Measurements from ENCODE around the gene SLC19A1.

The SLC19A1 gene

GRCh38 chr21:45557616-45558043 lies 15.4 kb upstream of the SLC19A1 start:
- no peak for DNase-seq

- peak; percentile 31 for DNase-seq
Measured at GRCh38 chr21:45556645-45557615, 14.7 kb upstream of the SLC19A1 start.

- DNase-seq = no peak
Measured at GRCh38 chr21:45556302-45556644, 14.0 kb upstream of the SLC19A1 start.

GRCh38 chr21:45555557-45556301 lies 13.5 kb upstream of the SLC19A1 start:
- peak; percentile 63 for DNase-seq

GRCh38 chr21:45555251-45555556 lies 13.0 kb upstream of the SLC19A1 start:
- DNase-seq = no peak

- DNase-seq = peak; percentile 75
Measured at GRCh38 chr21:45554477-45555175, 12.4 kb upstream of the SLC19A1 start.

GRCh38 chr21:45552696-45553391 lies 10.6 kb upstream of the SLC19A1 start:
- DNase-seq = no peak

- peak; percentile 62 for DNase-seq
Measured at GRCh38 chr21:45551783-45552695, 9.8 kb upstream of the SLC19A1 start.

- DNase-seq = no peak
Measured at GRCh38 chr21:45551316-45551715, 9.1 kb upstream of the SLC19A1 start.

- no peak for DNase-seq
Measured at GRCh38 chr21:45550522-45551210, 8.4 kb upstream of the SLC19A1 start.

GRCh38 chr21:45549626-45550463 lies 7.6 kb upstream of the SLC19A1 start:
- no peak for DNase-seq

GRCh38 chr21:45548711-45549491 lies 6.7 kb upstream of the SLC19A1 start:
- DNase-seq = no peak

GRCh38 chr21:45547545-45547900 lies 5.3 kb upstream of the SLC19A1 start:
- DNase-seq = no peak

- DNase-seq = no peak
Measured at GRCh38 chr21:45546636-45547544, 4.7 kb upstream of the SLC19A1 start.

- no peak for DNase-seq
Measured at GRCh38 chr21:45545691-45546531, 3.7 kb upstream of the SLC19A1 start.

GRCh38 chr21:45545236-45545570 lies 3.0 kb upstream of the SLC19A1 start:
- DNase-seq = no peak

GRCh38 chr21:45544449-45545235 lies 2.4 kb upstream of the SLC19A1 start:
- no peak for DNase-seq
